Ovary (tissue), 9 donors: ENCODE measurements around the gene TEDC1. TPM values are rescaled to one million over a fixed set of nuclear protein-coding genes. Genes with fewer than 3 reads are reported as not detected.

Experiments used
- DNase-seq, 5 donors: peaks; one replicate each; pipeline ENCODE4 v3.0.0-alpha.2; 2019 to 2020
- H3K27ac ChIP-seq, 2 donors: fragments of 200-600 bp; one replicate each; pipeline versions ENCODE4 v1.5.1 to v1.8.0; 2019 to 2022
- H3K27me3 ChIP-seq: fragments of 200-600 bp; one replicate; pipeline ENCODE4 v1.8.0; 2022
- H3K36me3 ChIP-seq: fragments of 200-600 bp; sonication (generic); one replicate; pipeline ENCODE4 v1.5.1; 2019
- H3K4me1 ChIP-seq: one replicate; pipeline ENCODE4 v1.8.1; 2013; ENCODE audit warnings: mild to moderate bottlenecking, moderate library complexity; ENCODE audit not compliant: insufficient read depth
- H3K4me3 ChIP-seq: fragments of 200-600 bp; sonication (generic); one replicate; pipeline ENCODE4 v1.5.1; 2017
- H3K9me3 ChIP-seq, 2 donors: fragments of 200-600 bp in 1 of 2; sonication (generic) in 1 of 2; one replicate each; pipeline versions ENCODE4 v1.5.1 to v1.8.1; 2013 to 2019; ENCODE audit warnings: mild to moderate bottlenecking in 1 of 2, moderate library complexity in 1 of 2
- EP300 ChIP-seq: sonication (generic); formaldehyde crosslinking; IDR thresholded peaks from one replicate; pipeline ENCODE4 v1.6.1; 2017; ENCODE audit warnings: antibody characterized with exemption
- POLR2A ChIP-seq: fragments of 450-650 bp; IDR thresholded peaks from one replicate; pipeline ENCODE4 v1.6.1; 2017; ENCODE audit warnings: antibody characterized with exemption, mild to moderate bottlenecking, moderate library complexity
- WGBS, 3 donors: extraction: QIAGEN DNeasy Blood & Tissue Kit in 1 of 3; methylation state at CpG; one replicate each; pipeline versions ENCODE4 v1.1.5 to v1.1.7; 2013 to 2017; 5-methylcytosine and 5-hydroxymethylcytosine counted together
- intact Hi-C, 4 donors: fragments of 100-400 bp; cut with DNase I; formaldehyde crosslinking; loops; one replicate each; pipeline versions ENCODE4 v1.11.0 to v1.15.1; 2022 to 2023
- polyA plus RNA-seq, 2 donors: library from polyadenylated mRNA; stranded (reverse); fragments of 200-250 nt in 1 of 2; fragments of 350-450 nt in 1 of 2; fragmentation: Illumina TruSeq in 1 of 2; extraction: RNeasy Lipid Tissue Mini Kit (QIAGEN cat#74804) in 1 of 2; gene quantifications; one replicate each; pipeline ENCODE4 v1.2.3, GENCODE V29; 2013 to 2014
- total RNA-seq, 7 donors: library from RNA; depleted of rRNA in 2 of 7; stranded (reverse); fragments of >200 nt in 2 of 7; fragmentation: NEBNext Ultra II Directional in 3 of 7; extraction: Animal tissue kit (Norgen Biotek cat#: 25700) in 3 of 7; gene quantifications; one replicate each; pipeline versions ENCODE4 v1.1.0 to v1.2.4, GENCODE V29; 2016 to 2023
- TF ChIP-seq, protein P1 (sequence below), 3 donors: fragments of 450-650 bp in 2 of 3; fragments of 200-600 bp in 1 of 3; IDR thresholded peaks; one replicate each; pipeline versions ENCODE4 v1.5.1 to v1.8.0; 2016 to 2022; ENCODE audit warnings: antibody characterized with exemption in 3 of 3, mild to moderate bottlenecking in 1 of 3
- donor health status: DM: no; HTN: no; CAD: no; lungs with moderate emphysema.
- donor health status: DM: no; HTN: no; CAD: no.
- donor health status: Bipolar disorder and iron deficiency.
- donor health status: DM: yes; HTN: yes; CAD: no.
- donor health status: DM: no; HTN: no; CAD: no.
- donor health status: DM: yes; HTN: yes; CAD: no.

TEDC1 gene
- total and polyA plus RNA-seq, 9 donors, result 2.6 to 8.2 (median 3.8) TPM; not detected in 1

DNA sequence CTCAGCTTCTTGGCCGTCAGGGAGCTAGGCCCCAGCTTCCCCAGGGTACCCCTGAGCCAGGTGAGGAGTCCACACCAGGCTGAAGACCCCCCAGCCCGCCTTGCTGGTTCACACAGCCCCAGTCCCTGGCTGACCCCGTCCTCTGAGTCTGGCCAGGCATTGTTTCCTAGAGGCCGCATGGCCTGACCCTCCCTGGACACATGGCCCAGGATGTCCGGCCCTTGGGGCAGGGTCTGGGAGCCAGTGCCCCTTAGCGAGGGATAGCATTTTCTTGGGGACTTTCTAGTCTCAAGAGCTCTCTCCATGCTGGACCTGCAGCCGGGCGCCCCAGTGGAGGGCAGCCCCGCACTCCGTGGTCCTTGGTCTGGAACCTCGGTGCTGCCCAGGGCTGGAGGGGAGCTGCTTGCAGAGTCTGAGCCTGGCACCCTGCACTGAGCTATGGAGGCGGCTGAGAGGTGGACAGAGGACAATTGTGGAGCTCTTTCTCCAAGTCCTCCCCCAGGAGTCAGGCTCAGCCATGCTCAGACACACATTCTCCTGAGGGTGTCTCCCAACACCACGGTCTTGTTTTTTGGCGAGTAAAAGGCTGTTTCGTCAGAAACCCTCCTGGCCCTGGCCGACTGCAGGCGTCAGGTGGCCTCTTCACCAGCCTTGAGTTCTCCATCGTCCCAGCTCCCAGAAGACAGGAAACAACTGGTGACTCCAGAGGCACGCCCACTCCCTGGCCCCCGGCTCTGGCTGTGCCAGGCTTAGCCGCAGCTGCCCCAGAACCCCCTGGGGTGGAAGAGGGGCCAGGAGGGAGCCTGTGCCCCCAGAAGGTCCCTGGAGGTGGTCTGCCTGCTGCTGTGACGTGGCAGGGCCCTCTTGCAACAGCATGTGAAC, 34.1 kb upstream of the TEDC1 start:
- no peaks in the 10 kb centered on the region for H3K27me3 ChIP-seq
- no peaks in the 10 kb centered on the region for H3K9me3 ChIP-seq
- H3K4me1 ChIP-seq, result no peaks in the 10 kb centered on the region
- no peaks in the 10 kb centered on the region for H3K36me3 ChIP-seq
- 82 to 84% (median 83%) methylated on average over 22 of the region's 22 CpGs for WGBS, 3 donors
- intact Hi-C loops, result no loop called here
- no peak overlapping the region for H3K27ac ChIP-seq
- TF ChIP-seq, protein P1, sequence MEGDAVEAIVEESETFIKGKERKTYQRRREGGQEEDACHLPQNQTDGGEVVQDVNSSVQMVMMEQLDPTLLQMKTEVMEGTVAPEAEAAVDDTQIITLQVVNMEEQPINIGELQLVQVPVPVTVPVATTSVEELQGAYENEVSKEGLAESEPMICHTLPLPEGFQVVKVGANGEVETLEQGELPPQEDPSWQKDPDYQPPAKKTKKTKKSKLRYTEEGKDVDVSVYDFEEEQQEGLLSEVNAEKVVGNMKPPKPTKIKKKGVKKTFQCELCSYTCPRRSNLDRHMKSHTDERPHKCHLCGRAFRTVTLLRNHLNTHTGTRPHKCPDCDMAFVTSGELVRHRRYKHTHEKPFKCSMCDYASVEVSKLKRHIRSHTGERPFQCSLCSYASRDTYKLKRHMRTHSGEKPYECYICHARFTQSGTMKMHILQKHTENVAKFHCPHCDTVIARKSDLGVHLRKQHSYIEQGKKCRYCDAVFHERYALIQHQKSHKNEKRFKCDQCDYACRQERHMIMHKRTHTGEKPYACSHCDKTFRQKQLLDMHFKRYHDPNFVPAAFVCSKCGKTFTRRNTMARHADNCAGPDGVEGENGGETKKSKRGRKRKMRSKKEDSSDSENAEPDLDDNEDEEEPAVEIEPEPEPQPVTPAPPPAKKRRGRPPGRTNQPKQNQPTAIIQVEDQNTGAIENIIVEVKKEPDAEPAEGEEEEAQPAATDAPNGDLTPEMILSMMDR (IDR thresholded peaks at IDR 0.05), result no peak
- TF ChIP-seq EP300 (no peak), POLR2A (no peak)
- no peak overlapping the region for H3K4me3 ChIP-seq
- DNase-seq, result no peak

DNA sequence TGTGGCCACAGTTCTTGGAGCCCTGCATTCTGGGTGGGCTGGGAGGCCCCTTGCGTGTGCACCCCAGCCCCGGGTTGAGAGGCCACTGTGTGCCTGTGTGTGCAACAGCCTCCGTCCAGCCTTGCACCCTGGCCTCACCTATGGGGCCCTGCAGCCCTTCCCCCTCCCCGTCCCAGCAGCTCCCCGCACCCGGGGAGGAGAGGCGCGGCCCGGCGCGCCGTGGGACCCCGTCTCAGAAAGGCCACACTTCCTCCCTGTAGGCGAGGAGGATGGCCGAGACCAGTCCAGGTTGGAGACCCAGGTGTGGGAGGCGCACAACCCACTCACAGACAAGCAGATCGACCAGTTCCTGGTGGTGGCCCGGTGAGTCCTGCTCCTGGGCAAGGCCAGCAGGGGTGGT, 33.0 kb upstream of the TEDC1 start:
- TF ChIP-seq EP300, result no peak
- TF ChIP-seq, protein P1 (IDR thresholded peaks at IDR 0.05), result no peak
- TF ChIP-seq POLR2A, result no peak
- no peak for DNase-seq
- Histone ChIP-seq H3K4me3 (no peak overlapping the region), H3K27me3 (no peaks in the 10 kb centered on the region), H3K27ac (no peak overlapping the region), H3K36me3 (no peaks in the 10 kb centered on the region), H3K9me3 (no peaks in the 10 kb centered on the region), H3K4me1 (no peaks in the 10 kb centered on the region)
- WGBS, 3 donors, result 85 to 87% (median 86%) methylated on average over 18 of the region's 18 CpGs
- intact Hi-C loops, result no loop called here

DNA sequence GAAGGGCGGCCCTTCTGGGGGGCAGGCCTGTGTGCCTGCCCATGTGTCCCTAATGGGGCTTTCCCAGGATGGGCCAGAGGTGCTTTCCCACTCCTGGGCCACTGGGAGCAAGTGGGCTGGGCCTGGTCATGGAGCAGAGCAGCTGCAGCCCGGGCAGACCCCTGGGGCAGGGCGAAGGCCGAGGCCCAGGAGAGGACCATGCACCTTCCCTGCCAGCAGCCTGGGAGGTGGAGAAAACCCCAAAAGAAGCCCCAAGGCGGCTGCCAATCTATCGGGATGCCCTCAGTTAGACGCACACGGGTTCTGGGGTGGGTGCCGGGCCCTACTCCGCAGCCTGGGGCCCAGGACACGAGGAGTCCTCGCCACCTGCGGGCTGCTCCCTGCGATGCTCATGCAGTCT, 32.5 kb upstream of the TEDC1 start:
- DNase-seq, result no peak
- Histone ChIP-seq H3K4me1 (no peaks in the 10 kb centered on the region), H3K36me3 (no peaks in the 10 kb centered on the region), H3K27me3 (no peaks in the 10 kb centered on the region), H3K4me3 (no peak overlapping the region), H3K9me3 (no peaks in the 10 kb centered on the region), H3K27ac (no peak overlapping the region)
- WGBS, 3 donors, result 87 to 88% (median 87%) methylated on average over 9 to 14 of the region's 14 CpGs
- TF ChIP-seq POLR2A (no peak), EP300 (no peak)
- TF ChIP-seq, protein P1 (IDR thresholded peaks at IDR 0.05), result no peak
- intact Hi-C loops, result no loop called here

DNA sequence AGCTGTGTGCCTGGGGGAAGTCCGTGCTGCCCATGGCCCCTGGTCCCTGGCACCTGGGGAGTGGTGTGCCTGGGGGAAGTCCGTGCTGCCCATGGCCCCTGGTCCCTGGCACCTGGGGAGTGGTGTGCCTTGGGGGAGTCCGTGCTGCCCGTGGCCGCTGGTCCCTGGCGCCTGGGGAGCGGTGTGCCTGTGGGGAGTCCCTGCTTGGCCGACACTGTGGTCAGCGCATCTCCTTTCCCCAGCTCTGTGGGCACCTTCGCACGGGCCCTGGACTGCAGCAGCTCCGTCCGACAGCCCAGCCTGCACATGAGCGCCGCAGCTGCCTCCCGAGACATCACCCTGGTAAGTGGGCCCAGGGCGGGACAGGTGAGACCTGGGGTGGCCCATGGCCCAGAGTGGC, 30.9 kb upstream of the TEDC1 start:
- no peaks in the 10 kb centered on the region for H3K27me3 ChIP-seq
- H3K36me3 ChIP-seq, result no peaks in the 10 kb centered on the region
- TF ChIP-seq, protein P1 (IDR thresholded peaks at IDR 0.05), result no peak
- TF ChIP-seq POLR2A (no peak), EP300 (no peak)
- intact Hi-C loops, result no loop called here
- H3K4me1 ChIP-seq, result no peaks in the 10 kb centered on the region
- WGBS, 3 donors, result 93 to 95% (median 93%) methylated on average over 16 to 17 of the region's 17 CpGs
- H3K9me3 ChIP-seq, result no peaks in the 10 kb centered on the region
- H3K4me3 ChIP-seq, result no peak overlapping the region
- H3K27ac ChIP-seq, result no peak overlapping the region
- no peak for DNase-seq
